Naive B cell (primary cell): Measurements from ENCODE around the gene BPIFA3. TPM values are rescaled to one million over a fixed set of nuclear protein-coding genes. Genes with fewer than 3 reads are reported as not detected.

Source experiments
- ATAC-seq, 2 donors: fragments of 150-1000 bp; cut with Tn5 transposase; 2 replicates each; pipeline ENCODE4 v1.10.0; 2021; ENCODE audit warnings: low read depth in 2 of 2, mild to moderate bottlenecking in 2 of 2, moderate library complexity in 2 of 2
- DNase-seq: peaks from one replicate; pipeline ENCODE4 v3.0.0; 2022
- H3K27ac Mint-ChIP-seq, 6 donors: one replicate each; pipeline ENCODE4 v1.8.0; 2020 to 2022; ENCODE audit warnings: mild to moderate bottlenecking in 6 of 6, mixed read lengths in 6 of 6, moderate library complexity in 5 of 6, inconsistent platforms in 2 of 6
- H3K27me3 Mint-ChIP-seq, 3 donors: one replicate each; pipeline ENCODE4 v1.8.0; 2021 to 2022; ENCODE audit warnings: mixed read lengths in 3 of 3, mild to moderate bottlenecking in 1 of 3
- H3K36me3 Mint-ChIP-seq, 2 donors: one replicate each; pipeline ENCODE4 v1.8.0; 2020 to 2022; ENCODE audit warnings: mixed read lengths in 2 of 2, inconsistent platforms in 1 of 2, mild to moderate bottlenecking in 1 of 2
- H3K4me1 Mint-ChIP-seq, 3 donors: one replicate each; pipeline ENCODE4 v1.8.0; 2020 to 2022; ENCODE audit warnings: mixed read lengths in 3 of 3, inconsistent platforms in 1 of 3, mild to moderate bottlenecking in 1 of 3, moderate library complexity in 1 of 3
- H3K4me3 Mint-ChIP-seq, 8 donors: one replicate each; pipeline ENCODE4 v1.8.0; 2020 to 2022; ENCODE audit warnings: mild to moderate bottlenecking in 8 of 8, mixed read lengths in 8 of 8, moderate library complexity in 8 of 8, inconsistent platforms in 2 of 8
- H3K9me3 Mint-ChIP-seq, 7 donors: one replicate each; pipeline ENCODE4 v1.8.0; 2020 to 2022; ENCODE audit warnings: mixed read lengths in 7 of 7, mild to moderate bottlenecking in 5 of 7, inconsistent platforms in 2 of 7, moderate library complexity in 1 of 7
- polyA plus RNA-seq, 6 donors: library from polyadenylated mRNA; unstranded; fragments of 300-500 nt; fragmentation: Illumina TruSeq; gene quantifications; one replicate each; pipeline ENCODE4 v1.2.3, GENCODE V29; 2021; ENCODE audit warnings: low read depth in 6 of 6

BPIFA3 gene
- polyA plus RNA-seq, 6 donors from 2014 or later = not detected

GRCh38 chr20:33252460-33252859 lies 35.3 kb downstream of the BPIFA3 start:
- Mint-ChIP-seq H3K4me3 (no peak overlapping the region), H3K27ac (no peak overlapping the region), H3K36me3 (no peaks in the 10 kb centered on the region), H3K9me3 (peaks cover 0 to 5% (median 3%) of the 10 kb centered on the region in 7 donors), H3K27me3 (peaks cover 10 to 29% (median 17%) of the 10 kb centered on the region in 3 donors), H3K4me1 (no peaks in the 10 kb centered on the region)
- ATAC-seq (no peak), DNase-seq (no peak)

GRCh38 chr20:33255005-33255404 lies 37.9 kb downstream of the BPIFA3 start:
- Mint-ChIP-seq H3K36me3 (no peaks in the 10 kb centered on the region), H3K4me3 (no peak overlapping the region), H3K27ac (no peak overlapping the region), H3K27me3 (peaks cover 16 to 29% (median 18%) of the 10 kb centered on the region in 3 donors), H3K4me1 (no peaks in the 10 kb centered on the region), H3K9me3 (peaks cover 0 to 5% (median 3%) of the 10 kb centered on the region in 7 donors)
- ATAC-seq (no peak), DNase-seq (no peak)

- H3K4me1 Mint-ChIP-seq = peaks cover 0 to 4% (median 0%) of the 10 kb centered on the region in 3 donors
- no peaks in the 10 kb centered on the region for H3K36me3 Mint-ChIP-seq
- ATAC-seq = no peak
- no peak overlapping the region for H3K4me3 Mint-ChIP-seq
- peaks cover 26 to 44% (median 28%) of the 10 kb centered on the region in 3 donors for H3K27me3 Mint-ChIP-seq
- peaks cover 0 to 7% (median 4%) of the 10 kb centered on the region in 7 donors for H3K9me3 Mint-ChIP-seq
- no peak overlapping the region for H3K27ac Mint-ChIP-seq
- DNase-seq = no peak
Observed at GRCh38 chr20:33257237-33257636, 40.1 kb downstream of the BPIFA3 start.

GRCh38 chr20:33259371-33259770 lies 42.2 kb downstream of the BPIFA3 start:
- Mint-ChIP-seq H3K27ac (no peak overlapping the region), H3K9me3 (peaks cover 0 to 7% (median 1%) of the 10 kb centered on the region in 7 donors), H3K36me3 (no peaks in the 10 kb centered on the region), H3K27me3 (peaks cover 29 to 45% (median 34%) of the 10 kb centered on the region in 3 donors), H3K4me3 (no peak overlapping the region), H3K4me1 (peaks cover 0 to 4% (median 0%) of the 10 kb centered on the region in 3 donors)
- DNase-seq = no peak
- no peak for ATAC-seq

GRCh38 chr20:33261465-33261864 lies 44.3 kb downstream of the BPIFA3 start:
- no peak overlapping the region for H3K27ac Mint-ChIP-seq
- peaks cover 0 to 4% (median 0%) of the 10 kb centered on the region in 3 donors for H3K4me1 Mint-ChIP-seq
- peaks cover 23 to 35% (median 33%) of the 10 kb centered on the region in 3 donors for H3K27me3 Mint-ChIP-seq
- DNase-seq (no peak), ATAC-seq (no peak)
- H3K4me3 Mint-ChIP-seq = no peak overlapping the region
- peaks cover 0 to 10% (median 2%) of the 10 kb centered on the region in 7 donors for H3K9me3 Mint-ChIP-seq
- no peaks in the 10 kb centered on the region for H3K36me3 Mint-ChIP-seq

GRCh38 chr20:33262658-33263065 lies 45.5 kb downstream of the BPIFA3 start:
- ATAC-seq (no peak), DNase-seq (no peak)
- Mint-ChIP-seq H3K36me3 (no peaks in the 10 kb centered on the region), H3K27me3 (peaks cover 24 to 32% (median 27%) of the 10 kb centered on the region in 3 donors), H3K9me3 (peaks cover 0 to 10% (median 3%) of the 10 kb centered on the region in 7 donors), H3K27ac (no peak overlapping the region), H3K4me3 (no peak overlapping the region), H3K4me1 (peaks cover 0 to 4% (median 0%) of the 10 kb centered on the region in 3 donors)

- Mint-ChIP-seq H3K9me3 (peaks cover 0 to 10% (median 3%) of the 10 kb centered on the region in 7 donors), H3K27ac (no peak overlapping the region), H3K36me3 (no peaks in the 10 kb centered on the region), H3K27me3 (peaks cover 27 to 43% (median 31%) of the 10 kb centered on the region in 3 donors), H3K4me1 (peaks cover 0 to 4% (median 0%) of the 10 kb centered on the region in 3 donors), H3K4me3 (no peak overlapping the region)
- no peak for ATAC-seq
- DNase-seq = no peak
Observed at GRCh38 chr20:33263784-33264183, 46.6 kb downstream of the BPIFA3 start.

GRCh38 chr20:33267701-33268100 lies 50.5 kb downstream of the BPIFA3 start:
- no peaks in the 10 kb centered on the region for H3K4me1 Mint-ChIP-seq
- H3K4me3 Mint-ChIP-seq = no peak overlapping the region
- peak overlapping the region in 1 of 6 donors; percentile 67 for H3K27ac Mint-ChIP-seq
- H3K36me3 Mint-ChIP-seq = no peaks in the 10 kb centered on the region
- ATAC-seq (no peak), DNase-seq (no peak)
- peaks cover 3 to 40% (median 37%) of the 10 kb centered on the region in 3 donors for H3K27me3 Mint-ChIP-seq
- peaks cover 0 to 10% (median 2%) of the 10 kb centered on the region in 7 donors for H3K9me3 Mint-ChIP-seq

GRCh38 chr20:33272155-33272873 lies 55.2 kb downstream of the BPIFA3 start:
- ATAC-seq (no peak), DNase-seq (no peak)
- Mint-ChIP-seq H3K36me3 (no peaks in the 10 kb centered on the region), H3K9me3 (no peaks in the 10 kb centered on the region), H3K4me1 (no peaks in the 10 kb centered on the region), H3K27ac (no peak overlapping the region), H3K27me3 (peaks cover 4 to 43% (median 36%) of the 10 kb centered on the region in 3 donors), H3K4me3 (no peak overlapping the region)

- H3K4me1 Mint-ChIP-seq = no peaks in the 10 kb centered on the region
- no peak overlapping the region for H3K27ac Mint-ChIP-seq
- H3K9me3 Mint-ChIP-seq = no peaks in the 10 kb centered on the region
- DNase-seq (no peak), ATAC-seq (no peak)
- peak overlapping the region in 1 of 8 donors; percentile 51 for H3K4me3 Mint-ChIP-seq
- peaks cover 4 to 42% (median 37%) of the 10 kb centered on the region in 3 donors for H3K27me3 Mint-ChIP-seq
- H3K36me3 Mint-ChIP-seq = no peaks in the 10 kb centered on the region
Observed at GRCh38 chr20:33273117-33273851, 56.1 kb downstream of the BPIFA3 start.

GRCh38 chr20:33275215-33275614 lies 58.1 kb downstream of the BPIFA3 start:
- DNase-seq (no peak), ATAC-seq (no peak)
- Mint-ChIP-seq H3K27me3 (peaks cover 12 to 48% (median 39%) of the 10 kb centered on the region in 3 donors), H3K36me3 (no peaks in the 10 kb centered on the region), H3K4me1 (no peaks in the 10 kb centered on the region), H3K4me3 (peak overlapping the region in 1 of 8 donors; percentile 75), H3K27ac (peak overlapping the region in 1 of 6 donors; percentile 88), H3K9me3 (no peaks in the 10 kb centered on the region)

GRCh38 chr20:33275871-33276270 lies 58.7 kb downstream of the BPIFA3 start:
- Mint-ChIP-seq H3K27me3 (peaks cover 12 to 47% (median 45%) of the 10 kb centered on the region in 3 donors), H3K27ac (peak overlapping the region in 1 of 6 donors; percentile 58), H3K4me3 (no peak overlapping the region), H3K36me3 (no peaks in the 10 kb centered on the region), H3K4me1 (no peaks in the 10 kb centered on the region), H3K9me3 (no peaks in the 10 kb centered on the region)
- ATAC-seq (no peak), DNase-seq (no peak)

GRCh38 chr20:33276303-33277113 lies 59.4 kb downstream of the BPIFA3 start:
- no peaks in the 10 kb centered on the region for H3K4me1 Mint-ChIP-seq
- H3K4me3 Mint-ChIP-seq = no peak overlapping the region
- DNase-seq = no peak
- H3K36me3 Mint-ChIP-seq = no peaks in the 10 kb centered on the region
- H3K27me3 Mint-ChIP-seq = peaks cover 12 to 47% (median 46%) of the 10 kb centered on the region in 3 donors
- H3K27ac Mint-ChIP-seq = peak overlapping the region in 1 of 6 donors; percentile 58
- ATAC-seq = no peak
- H3K9me3 Mint-ChIP-seq = no peaks in the 10 kb centered on the region
